ENCODE measurements around the gene ELOB.

The ELOB gene

GRCh38 chr16:2814551-2815298 lies 37.6 kb upstream of the ELOB start:
- no peak for ATAC-seq
- TF ChIP-seq ZC3H10 (CRISPR knock-in tag; IDR thresholded peaks at IDR 0.05), result no peak
- no peak for TF ChIP-seq ZNF70 (CRISPR knock-in tag; IDR thresholded peaks at IDR 0.05)
- no peak for TF ChIP-seq PPARA (CRISPR knock-in tag; IDR thresholded peaks at IDR 0.05; ENCODE audit: borderline replicate concordance)
- TF ChIP-seq ZNF565 (CRISPR knock-in tag; conservative IDR thresholded peaks at IDR 0.05; ENCODE audit: low read depth), result no peak
- no peak for TF ChIP-seq SNAI2 (CRISPR knock-in tag; IDR thresholded peaks at IDR 0.05)
- no peak for TF ChIP-seq CSRNP3 (CRISPR knock-in tag; IDR thresholded peaks at IDR 0.05)
- no peak for TF ChIP-seq PATZ1 (CRISPR knock-in tag; IDR thresholded peaks at IDR 0.05; ENCODE audit: borderline replicate concordance)
- no peak for TF ChIP-seq ARNTL (CRISPR knock-in tag; IDR thresholded peaks at IDR 0.05; ENCODE audit: borderline replicate concordance, low read depth)
- TF ChIP-seq TCF4 (CRISPR knock-in tag; IDR thresholded peaks at IDR 0.05; ENCODE audit: borderline replicate concordance), result no peak
- TF ChIP-seq TOX (CRISPR knock-in tag; IDR thresholded peaks at IDR 0.05; ENCODE audit: borderline replicate concordance), result no peak
- TF ChIP-seq ESRRG (CRISPR knock-in tag; IDR thresholded peaks at IDR 0.05), result no peak
- TF ChIP-seq ZFP30 (CRISPR knock-in tag; IDR thresholded peaks at IDR 0.05), result no peak
- TF ChIP-seq RARB (CRISPR knock-in tag; IDR thresholded peaks at IDR 0.05), result no peak
- no peak for TF ChIP-seq POU6F1 (CRISPR knock-in tag; IDR thresholded peaks at IDR 0.05; ENCODE audit: borderline replicate concordance, low read depth)
- no peak for TF ChIP-seq GLIS3 (CRISPR knock-in tag; IDR thresholded peaks at IDR 0.05)
- TF ChIP-seq ISL1 (CRISPR knock-in tag; IDR thresholded peaks at IDR 0.05), result no peak
- no peak for TF ChIP-seq BACH2 (CRISPR knock-in tag; IDR thresholded peaks at IDR 0.05; ENCODE audit: borderline replicate concordance)
- no peak for TF ChIP-seq OSR1 (CRISPR knock-in tag; IDR thresholded peaks at IDR 0.05)
- TF ChIP-seq ZNF8 (CRISPR knock-in tag; IDR thresholded peaks at IDR 0.05), result no peak

GRCh38 chr16:2813771-2814221 lies 36.7 kb upstream of the ELOB start:
- TF ChIP-seq ZNF70 (CRISPR knock-in tag; IDR thresholded peaks at IDR 0.05) (no peak), CREB5 (CRISPR knock-in tag; IDR thresholded peaks at IDR 0.05; ENCODE audit: low read depth) (no peak), GLIS3 (CRISPR knock-in tag; IDR thresholded peaks at IDR 0.05) (no peak), BACH2 (CRISPR knock-in tag; IDR thresholded peaks at IDR 0.05; ENCODE audit: borderline replicate concordance) (no peak), TSHZ2 (CRISPR knock-in tag; IDR thresholded peaks at IDR 0.05) (no peak), TCF4 (CRISPR knock-in tag; IDR thresholded peaks at IDR 0.05; ENCODE audit: borderline replicate concordance) (no peak), ZNF8 (CRISPR knock-in tag; IDR thresholded peaks at IDR 0.05) (no peak), ISL1 (CRISPR knock-in tag; IDR thresholded peaks at IDR 0.05) (no peak), ZC3H10 (CRISPR knock-in tag; IDR thresholded peaks at IDR 0.05) (no peak), ZFP30 (CRISPR knock-in tag; IDR thresholded peaks at IDR 0.05) (no peak)
- ATAC-seq, result no peak
